Right atrium auricular region (tissue), 2 donors: Measurements from ENCODE around the gene WDR18. TPM values are rescaled to one million over a fixed set of nuclear protein-coding genes. Genes with fewer than 3 reads are reported as not detected.

Experiments
- DNase-seq: peaks from one replicate; pipeline ENCODE4 v3.0.0-alpha.2; 2019; ENCODE audit warnings: low spot score
- H3K27ac ChIP-seq, 2 donors: fragments of 200-600 bp; sonication (generic); 1 replicate in 1 of 2; 2 replicates in 1 of 2; pipeline ENCODE4 v1.5.1; 2016 to 2019
- H3K27me3 ChIP-seq, 2 donors: fragments of 200-600 bp; sonication (generic); one replicate each; pipeline versions ENCODE4 v1.5.1 to v1.6.0; 2017 to 2019
- H3K36me3 ChIP-seq: fragments of 200-600 bp; sonication (generic); one replicate; pipeline ENCODE4 v1.5.1; 2016
- H3K4me1 ChIP-seq, 2 donors: fragments of 200-600 bp; sonication (generic); one replicate each; pipeline versions ENCODE4 v1.5.1 to v1.6.0; 2017 to 2019
- H3K4me3 ChIP-seq, 2 donors: fragments of 200-600 bp; sonication (generic); 1 replicate in 1 of 2; 2 replicates in 1 of 2; pipeline ENCODE4 v1.5.1; 2017 to 2019; ENCODE audit warnings: mild to moderate bottlenecking in 1 of 2, moderate library complexity in 1 of 2
- H3K9me3 ChIP-seq, 2 donors: fragments of 200-600 bp; sonication (generic); one replicate each; pipeline ENCODE4 v1.5.1; 2019
- CTCF ChIP-seq, 2 donors: fragments of 200-600 bp; sonication (generic); IDR thresholded peaks; one replicate each; pipeline ENCODE4 v1.5.1; 2019; ENCODE audit warnings: antibody characterized with exemption in 2 of 2
- total RNA-seq, 2 donors: library from RNA; depleted of rRNA; stranded (reverse); fragments of >200 nt; gene quantifications; one replicate each; pipeline ENCODE4 v1.1.0, GENCODE V29; 2016

WDR18 gene
- total RNA-seq, 2 donors from 2014 or later = 13.3 to 24.9 TPM

- no peak overlapping the region for H3K27ac ChIP-seq
- no peak for DNase-seq
- TF ChIP-seq CTCF (IDR thresholded peaks at IDR 0.05) = no peak
- peaks cover 36% of the 10 kb centered on the region for H3K36me3 ChIP-seq
- peaks cover 0 to 20% of the 10 kb centered on the region in 2 donors for H3K4me1 ChIP-seq
- no peak overlapping the region for H3K4me3 ChIP-seq
- H3K9me3 ChIP-seq = no peaks in the 10 kb centered on the region
- H3K27me3 ChIP-seq = no peaks in the 10 kb centered on the region
Observed at GRCh38 chr19:1035998-1036621, 52.0 kb downstream of the WDR18 start.

GRCh38 chr19:1037621-1038064 lies 53.5 kb downstream of the WDR18 start:
- Histone ChIP-seq H3K36me3 (peaks cover 25% of the 10 kb centered on the region), H3K4me1 (peaks cover 0 to 30% of the 10 kb centered on the region in 2 donors), H3K27ac (no peak overlapping the region), H3K4me3 (no peak overlapping the region), H3K9me3 (no peaks in the 10 kb centered on the region), H3K27me3 (no peaks in the 10 kb centered on the region)
- no peak for TF ChIP-seq CTCF (IDR thresholded peaks at IDR 0.05)
- no peak for DNase-seq

GRCh38 chr19:1038978-1039645 lies 55.0 kb downstream of the WDR18 start:
- Histone ChIP-seq H3K27me3 (no peaks in the 10 kb centered on the region), H3K27ac (peak overlapping the region in 1 of 2 donors; percentile 41), H3K36me3 (peaks cover 16% of the 10 kb centered on the region), H3K4me1 (peaks cover 0 to 30% of the 10 kb centered on the region in 2 donors), H3K9me3 (no peaks in the 10 kb centered on the region), H3K4me3 (peak overlapping the region in 1 of 2 donors; percentile 55)
- DNase-seq = no peak
- no peak for TF ChIP-seq CTCF (IDR thresholded peaks at IDR 0.05)

- Histone ChIP-seq H3K27me3 (no peaks in the 10 kb centered on the region), H3K9me3 (no peaks in the 10 kb centered on the region), H3K36me3 (peaks cover 16% of the 10 kb centered on the region), H3K27ac (peak within 1 kb of the TSS; percentile 1 to 41), H3K4me1 (peaks cover 0 to 30% of the 10 kb centered on the region in 2 donors), H3K4me3 (peak within 1 kb of the TSS; percentile 36 to 55)
- peak; percentile 96 for DNase-seq
- TF ChIP-seq CTCF (IDR thresholded peaks at IDR 0.05) = no peak
Observed at GRCh38 chr19:1039646-1040475, 55.7 kb downstream of the WDR18 start, which contains the start of gene ABCA7. Gene ABCA7 (plus strand): TSS chr19:1040107. CDS start chr19:1041362, 1,255 bp downstream.

- Histone ChIP-seq H3K4me3 (peak overlapping the region; percentile 36 to 55), H3K27me3 (no peaks in the 10 kb centered on the region), H3K9me3 (no peaks in the 10 kb centered on the region), H3K36me3 (peaks cover 16% of the 10 kb centered on the region), H3K27ac (peak overlapping the region; percentile 1 to 41), H3K4me1 (peaks cover 0 to 30% of the 10 kb centered on the region in 2 donors)
- TF ChIP-seq CTCF (IDR thresholded peaks at IDR 0.05) = no peak
- DNase-seq = peak; percentile 89
Observed at GRCh38 chr19:1040476-1041271, 56.5 kb downstream of the WDR18 start.
